DOHH2 (cell line): ENCODE data around the gene RIMBP2.

Source experiments
- H3F3A ChIP-seq: fragments of 200-600 bp; sonication (generic), shearing (Covaris generic); 2 replicates; pipeline ENCODE4 v1.6.0; 2016; ENCODE audit warnings: antibody characterized with exemption, mild to moderate bottlenecking; ENCODE audit not compliant: control insufficient read depth, insufficient read depth
- H3K27ac ChIP-seq: fragments of 200-600 bp; sonication (generic); 2 replicates; pipeline ENCODE4 v1.5.1; 2014; ENCODE audit warnings: low read depth, mild to moderate bottlenecking, low read length, moderate library complexity
- H3K27me3 ChIP-seq: fragments of 200-600 bp; sonication (generic); 2 replicates; pipeline ENCODE4 v1.6.1; 2014; ENCODE audit warnings: mild to moderate bottlenecking, low read length, mixed read lengths; ENCODE audit not compliant: control insufficient read depth
- H3K36me3 ChIP-seq: fragments of 200-600 bp; sonication (generic); 2 replicates; pipeline ENCODE4 v1.6.1; 2014; ENCODE audit warnings: mild to moderate bottlenecking, low read length, moderate library complexity, mixed read lengths; ENCODE audit not compliant: control insufficient read depth
- H3K4me1 ChIP-seq: fragments of 200-600 bp; sonication (generic); 2 replicates; pipeline ENCODE4 v1.6.1; 2014; ENCODE audit warnings: mild to moderate bottlenecking, low read length, mixed read lengths; ENCODE audit not compliant: control insufficient read depth
- H3K4me2 ChIP-seq: fragments of 200-600 bp; sonication (generic); 2 replicates; pipeline ENCODE4 v1.6.0; 2014; ENCODE audit warnings: mild to moderate bottlenecking, low read length, moderate library complexity
- H3K4me3 ChIP-seq: fragments of 200-600 bp; sonication (generic); 2 replicates; pipeline ENCODE4 v1.5.1; 2014; ENCODE audit warnings: mild to moderate bottlenecking, low read length, mixed read lengths
- H3K79me2 ChIP-seq: fragments of 200-600 bp; sonication (generic); 2 replicates; pipeline ENCODE4 v1.6.1; 2014; ENCODE audit warnings: mild to moderate bottlenecking, low read length, mixed read lengths; ENCODE audit not compliant: control insufficient read depth
- H3K9me2 ChIP-seq: fragments of 200-600 bp; sonication (generic); replicated peaks from 2 replicates; pipeline ENCODE4 v1.6.1; 2014; ENCODE audit warnings: mild to moderate bottlenecking, low read length, mixed read lengths; ENCODE audit not compliant: control insufficient read depth
- H3K9me3 ChIP-seq: fragments of 200-600 bp; sonication (generic); 2 replicates; pipeline ENCODE4 v1.6.1; 2014; ENCODE audit warnings: antibody characterized with exemption, low read length, mixed read lengths; ENCODE audit not compliant: control insufficient read depth, insufficient read depth
- H4K20me1 ChIP-seq: fragments of 200-600 bp; sonication (generic); 2 replicates; pipeline ENCODE4 v1.6.0; 2014; ENCODE audit warnings: low read depth, mild to moderate bottlenecking, antibody characterized with exemption, low read length, moderate library complexity; ENCODE audit not compliant: control insufficient read depth, insufficient read depth
- CTCF ChIP-seq: fragments of 200-600 bp; sonication (generic); IDR thresholded peaks from one replicate; pipeline ENCODE4 v1.5.1; 2014; ENCODE audit warnings: antibody characterized with exemption, mild to moderate bottlenecking, low read depth, low read length; ENCODE audit not compliant: poor library complexity, severe bottlenecking
- EZH2phosphoT487 ChIP-seq: fragments of 200-600 bp; sonication (generic); IDR thresholded peaks from 2 replicates; pipeline ENCODE4 v1.6.1; 2017; ENCODE audit warnings: borderline replicate concordance, mild to moderate bottlenecking, antibody characterized with exemption, low read length, moderate library complexity, mixed read lengths

RIMBP2 gene

GRCh38 chr12:130367003-130367402 is 349.1 kb downstream of the RIMBP2 start:
- Histone ChIP-seq H3K4me2 (no peak overlapping the region), H4K20me1 (no peaks in the 10 kb centered on the region), H3K9me2 (no peaks in the 10 kb centered on the region), H3K4me3 (no peak overlapping the region), H3K9me3 (no peaks in the 10 kb centered on the region), H3K36me3 (no peaks in the 10 kb centered on the region), H3K27me3 (no peaks in the 10 kb centered on the region; the same call in 1 of the 2 replicates), H3K4me1 (no peaks in the 10 kb centered on the region), H3K27ac (no peak overlapping the region), H3K79me2 (no peaks in the 10 kb centered on the region), H3F3A (no peaks in the 10 kb centered on the region)
- TF ChIP-seq CTCF (no peak), EZH2phosphoT487 (no peak)

GRCh38 chr12:130366159-130366558 is 349.9 kb downstream of the RIMBP2 start:
- no peaks in the 10 kb centered on the region; the same call in 1 of the 2 replicates for H3K27me3 ChIP-seq
- H3K9me3 ChIP-seq = no peaks in the 10 kb centered on the region
- no peak overlapping the region for H3K4me2 ChIP-seq
- no peaks in the 10 kb centered on the region for H4K20me1 ChIP-seq
- no peak overlapping the region for H3K4me3 ChIP-seq
- no peaks in the 10 kb centered on the region for H3F3A ChIP-seq
- H3K36me3 ChIP-seq = no peaks in the 10 kb centered on the region
- H3K4me1 ChIP-seq = no peaks in the 10 kb centered on the region
- TF ChIP-seq CTCF (no peak), EZH2phosphoT487 (no peak)
- H3K9me2 ChIP-seq = no peaks in the 10 kb centered on the region
- H3K79me2 ChIP-seq = no peaks in the 10 kb centered on the region
- H3K27ac ChIP-seq = no peak overlapping the region

- Histone ChIP-seq H3K36me3 (no peaks in the 10 kb centered on the region), H3K4me1 (no peaks in the 10 kb centered on the region), H3K4me3 (no peak overlapping the region), H3K9me3 (no peaks in the 10 kb centered on the region), H3F3A (no peaks in the 10 kb centered on the region), H3K79me2 (no peaks in the 10 kb centered on the region), H3K9me2 (no peaks in the 10 kb centered on the region), H3K4me2 (no peak overlapping the region), H3K27ac (no peak overlapping the region), H3K27me3 (no peaks in the 10 kb centered on the region), H4K20me1 (no peaks in the 10 kb centered on the region)
- TF ChIP-seq EZH2phosphoT487 (no peak), CTCF (no peak)
Measured at GRCh38 chr12:130364578-130364977, 351.5 kb downstream of the RIMBP2 start.

GRCh38 chr12:130362060-130362459 is 354.0 kb downstream of the RIMBP2 start:
- Histone ChIP-seq H3K79me2 (no peaks in the 10 kb centered on the region), H3K9me3 (no peaks in the 10 kb centered on the region), H3K4me3 (no peak overlapping the region), H3K27ac (no peak overlapping the region), H3K4me1 (no peaks in the 10 kb centered on the region), H3K9me2 (no peaks in the 10 kb centered on the region), H4K20me1 (no peaks in the 10 kb centered on the region), H3F3A (no peaks in the 10 kb centered on the region), H3K27me3 (no peaks in the 10 kb centered on the region), H3K4me2 (no peak overlapping the region), H3K36me3 (no peaks in the 10 kb centered on the region)
- TF ChIP-seq EZH2phosphoT487 = no peak
- no peak for TF ChIP-seq CTCF
